GM12891 (cell line): ENCODE results near the gene AP1B1.

Experiments used
- POLR2A ChIP-seq: IDR thresholded peaks from 2 replicates; pipeline ENCODE4 v1.6.1; 2011; ENCODE audit warnings: low read depth, low read length, control low read depth
- POLR2AphosphoS5 ChIP-seq: IDR thresholded peaks from 2 replicates; pipeline ENCODE4 v1.6.1; 2011; ENCODE audit warnings: low read depth, low read length, control low read depth
- SPI1 ChIP-seq: IDR thresholded peaks from 2 replicates; pipeline ENCODE4 v1.6.1; 2011; ENCODE audit warnings: low read depth, low read length, control low read depth

DNA sequence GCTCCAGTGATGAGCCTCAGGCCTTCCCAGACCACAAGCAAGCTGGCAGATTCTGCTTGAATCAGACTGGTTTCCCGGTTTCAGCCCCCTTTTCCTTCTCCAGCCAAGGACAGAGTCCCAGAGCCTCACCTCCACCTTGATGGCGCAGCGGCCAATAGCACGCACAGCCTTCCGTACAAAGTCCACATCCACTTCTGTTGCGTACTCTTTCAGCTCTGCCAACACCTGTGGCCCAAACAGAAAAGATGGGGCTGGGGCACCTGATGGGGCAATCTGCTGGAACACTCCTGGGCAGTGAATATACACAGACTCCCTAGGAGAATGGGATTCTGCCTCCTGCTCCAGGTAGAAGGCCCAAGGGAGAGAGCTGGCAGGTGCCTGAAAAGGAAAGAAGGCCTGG lies 37.3 kb downstream of the AP1B1 start:
- TF ChIP-seq POLR2A (no peak), POLR2AphosphoS5 (no peak), SPI1 (no peak)
